ENCODE data around the gene DST. TPM values are rescaled to one million over a fixed set of nuclear protein-coding genes. Genes with fewer than 3 reads are reported as not detected.

The DST gene
- polyA plus RNA-seq, 1 of the 3 experiments (the other 2 are of a cell fraction) = 64.3 TPM

GRCh38 chr6:56656466-56656865, 13.8 kb upstream of the DST start:
- Histone ChIP-seq H3K4me1 (ENCODE audit: control insufficient read depth in 1 of 2, insufficient read depth in 2 of 2, low read depth in 1 of 2, low read length in 1 of 2) (peaks cover 15 to 33% of the 10 kb centered on the region in 2 experiments), H2AFZ (ENCODE audit: low read depth) (no peak overlapping the region), H3F3A (replicated peaks; ENCODE audit: insufficient read depth) (peaks cover 24% of the 10 kb centered on the region), H3K9me2 (no peaks in the 10 kb centered on the region), H4K20me1 (ENCODE audit: insufficient read depth) (no peaks in the 10 kb centered on the region; the same call in 1 of the 2 replicates), H3K4me3 (ENCODE audit: low read depth in 2 of 2, low read length in 1 of 2) (no peak overlapping the region), H3K36me3 (replicated peaks in 1 of 2; ENCODE audit: control insufficient read depth in 1 of 2, insufficient read depth in 2 of 2, low read length in 1 of 2) (peaks cover 3 to 27% of the 10 kb centered on the region in 2 experiments), H3K9me3 (no peaks in the 10 kb centered on the region), H3K9ac (no peak overlapping the region), H3K79me2 (ENCODE audit: insufficient read depth) (peaks cover 76% of the 10 kb centered on the region), H3K27ac (ENCODE audit: low read depth in 2 of 2, low read length in 1 of 2) (no peak overlapping the region; a peak in 1 of 4 replicates), H3K27me3 (ENCODE audit: insufficient read depth) (no peaks in the 10 kb centered on the region), H3K4me2 (no peak overlapping the region)
- ChIA-PET CTCF (interaction anchor here (2.5 kb wide), 1 partner anchor 19 kb away, joined by 9 read pairs; no protein-coding TSS in a partner anchor), POLR2A (no interaction called here)
- no peak for DNase-seq
- TF ChIP-seq POLR2AphosphoS5 (IDR thresholded peaks at IDR 0.05; ENCODE audit: low read depth, low read length) = no peak
- TF ChIP-seq SIN3A (IDR thresholded peaks at IDR 0.05; ENCODE audit: borderline replicate concordance, low read depth, low read length) = no peak

GRCh38 chr6:56655996-56656395, 13.3 kb upstream of the DST start:
- Histone ChIP-seq H3K27me3 (ENCODE audit: insufficient read depth) (no peaks in the 10 kb centered on the region), H3K79me2 (ENCODE audit: insufficient read depth) (peaks cover 73% of the 10 kb centered on the region), H3K4me1 (ENCODE audit: control insufficient read depth in 1 of 2, insufficient read depth in 2 of 2, low read depth in 1 of 2, low read length in 1 of 2) (peaks cover 15 to 28% of the 10 kb centered on the region in 2 experiments), H2AFZ (ENCODE audit: low read depth) (no peak overlapping the region), H4K20me1 (ENCODE audit: insufficient read depth) (no peaks in the 10 kb centered on the region; the same call in 1 of the 2 replicates), H3F3A (replicated peaks; ENCODE audit: insufficient read depth) (peaks cover 25% of the 10 kb centered on the region), H3K9me2 (no peaks in the 10 kb centered on the region), H3K36me3 (replicated peaks in 1 of 2; ENCODE audit: control insufficient read depth in 1 of 2, insufficient read depth in 2 of 2, low read length in 1 of 2) (peaks cover 3 to 28% of the 10 kb centered on the region in 2 experiments), H3K27ac (ENCODE audit: low read depth in 2 of 2, low read length in 1 of 2) (peak overlapping the region in 1 of 2 experiments; percentile 56; a peak in 2 of 4 replicates), H3K4me3 (ENCODE audit: low read depth in 2 of 2, low read length in 1 of 2) (no peak overlapping the region), H3K9ac (no peak overlapping the region), H3K9me3 (no peaks in the 10 kb centered on the region), H3K4me2 (no peak overlapping the region)
- TF ChIP-seq FOXM1 (IDR thresholded peaks at IDR 0.05; ENCODE audit: low read depth) (no peak), SIN3A (IDR thresholded peaks at IDR 0.05; ENCODE audit: borderline replicate concordance, low read depth, low read length) (no peak), CHD2 (IDR thresholded peaks at IDR 0.05; ENCODE audit: low read length, partially characterized antibody) (no peak), SMC3 (IDR thresholded peaks at IDR 0.05; ENCODE audit: low read depth, low read length) (no peak), EP300 (IDR thresholded peaks at IDR 0.05; ENCODE audit: borderline replicate concordance in 1 of 2, low read depth in 1 of 2, low read length in 1 of 2) (no peak), TAF1 (IDR thresholded peaks at IDR 0.05; ENCODE audit: borderline replicate concordance, low read depth, low read length) (no peak)
- POLR2A ChIA-PET = no interaction called here
- CTCF ChIA-PET = interaction anchor here (2.5 kb wide), 1 partner anchor 18 kb away, joined by 9 read pairs; no protein-coding TSS in a partner anchor
- no peak for DNase-seq
- WGBS (ENCODE audit: low lambda C conversion rate) = 79% methylated on average over 4 of the region's 4 CpGs

- DNase-seq = no peak
- H3F3A ChIP-seq (replicated peaks; ENCODE audit: insufficient read depth) = peaks cover 25% of the 10 kb centered on the region
- H3K79me2 ChIP-seq (ENCODE audit: insufficient read depth) = peaks cover 72% of the 10 kb centered on the region
- H3K36me3 ChIP-seq (replicated peaks in 1 of 2; ENCODE audit: control insufficient read depth in 1 of 2, insufficient read depth in 2 of 2, low read length in 1 of 2) = peaks cover 5 to 28% of the 10 kb centered on the region in 2 experiments
- H3K27me3 ChIP-seq (ENCODE audit: insufficient read depth) = no peaks in the 10 kb centered on the region
- peaks cover 12 to 27% of the 10 kb centered on the region in 2 experiments for H3K4me1 ChIP-seq (ENCODE audit: control insufficient read depth in 1 of 2, insufficient read depth in 2 of 2, low read depth in 1 of 2, low read length in 1 of 2)
- no peaks in the 10 kb centered on the region for H3K9me3 ChIP-seq
- CTCF ChIA-PET = interaction anchor here (1.0 to 4.5 kb wide), 3 partner anchors 15 to 196 kb away, joined by 3 to 19 read pairs (median 9); no protein-coding TSS in a partner anchor
- H4K20me1 ChIP-seq (ENCODE audit: insufficient read depth) = no peaks in the 10 kb centered on the region; the same call in 1 of the 2 replicates
- H3K9ac ChIP-seq = no peak overlapping the region
- no peak overlapping the region for H2AFZ ChIP-seq (ENCODE audit: low read depth)
- H3K27ac ChIP-seq (ENCODE audit: low read depth in 2 of 2, low read length in 1 of 2) = peak overlapping the region in 1 of 2 experiments; percentile 56; a peak in 1 of 4 replicates
- H3K9me2 ChIP-seq = no peaks in the 10 kb centered on the region
- POLR2A ChIA-PET = interaction anchor here (0.7 kb wide), 1 partner anchor 698 kb away, joined by 4 read pairs; no protein-coding TSS in a partner anchor
- H3K4me3 ChIP-seq (ENCODE audit: low read depth in 2 of 2, low read length in 1 of 2) = no peak overlapping the region
- no peak overlapping the region for H3K4me2 ChIP-seq
- 68% methylated on average over 1 of the region's 1 CpG for whole genome bisulfite sequencing (ENCODE audit: low lambda C conversion rate)
- no peak for TF ChIP-seq FOSL2 (IDR thresholded peaks at IDR 0.05; ENCODE audit: borderline replicate concordance, low read depth)
- no peak for TF ChIP-seq IRF3 (IDR thresholded peaks at IDR 0.05; ENCODE audit: low read depth, low read length)
- TF ChIP-seq EP300 (IDR thresholded peaks at IDR 0.05; ENCODE audit: borderline replicate concordance in 1 of 2, low read depth in 1 of 2, low read length in 1 of 2) = no peak
- TF ChIP-seq ELF1 (IDR thresholded peaks at IDR 0.05) = no peak
- no peak for TF ChIP-seq ZBTB33 (IDR thresholded peaks at IDR 0.05; ENCODE audit: borderline replicate concordance, low read depth)
- TF ChIP-seq FOXJ3 (CRISPR knock-in tag; IDR thresholded peaks at IDR 0.05) = no peak
- TF ChIP-seq JUND (IDR thresholded peaks at IDR 0.05) = no peak
- TF ChIP-seq MEF2A (IDR thresholded peaks at IDR 0.05; ENCODE audit: borderline replicate concordance, low read depth) = no peak
- TF ChIP-seq YY1 (IDR thresholded peaks at IDR 0.05; ENCODE audit: low read depth) = no peak
- TF ChIP-seq MXI1 (IDR thresholded peaks at IDR 0.05; ENCODE audit: low read depth, low read length) = no peak
- TF ChIP-seq SIN3A (IDR thresholded peaks at IDR 0.05; ENCODE audit: borderline replicate concordance, low read depth, low read length) = no peak
- TF ChIP-seq MAX (IDR thresholded peaks at IDR 0.05; ENCODE audit: low read depth) = no peak
- TF ChIP-seq CHD2 (IDR thresholded peaks at IDR 0.05; ENCODE audit: low read length, partially characterized antibody) = no peak
These were observed 12.6 kb upstream of the DST start for GRCh38 chr6:56655249-56655648.

Data from SK-N-SH (cell line).